ENCODE measurements around the gene KLK7.

- TF ChIP-seq TAF1 (IDR thresholded peaks at IDR 0.05; ENCODE audit: borderline replicate concordance, low read depth, low read length) (no peak), POLR2AphosphoS5 (IDR thresholded peaks at IDR 0.05; ENCODE audit: low read depth, low read length) (no peak), CTCF (IDR thresholded peaks at IDR 0.05) (no peak), JUND (IDR thresholded peaks at IDR 0.05) (no peak), REST (IDR thresholded peaks at IDR 0.05; ENCODE audit: low read depth, low read length) (no peak), MAX (IDR thresholded peaks at IDR 0.05; ENCODE audit: low read depth) (no peak), EP300 (IDR thresholded peaks at IDR 0.05; ENCODE audit: borderline replicate concordance in 1 of 2, low read depth in 1 of 2, low read length in 1 of 2) (no peak)
Observed at GRCh38 chr19:50928831-50929230, 54.9 kb downstream of the KLK7 start.

All from SK-N-SH (cell line).